Gastrocnemius medialis (tissue), 4 donors: Measurements from ENCODE around the gene AFG3L2.

ENCODE experiments used
- POLR2A ChIP-seq, 2 donors: fragments of 450-650 bp; IDR thresholded peaks; one replicate each; pipeline ENCODE4 v1.6.1; 2017; ENCODE audit warnings: antibody characterized with exemption in 2 of 2, mild to moderate bottlenecking in 2 of 2, moderate library complexity in 2 of 2
- TF ChIP-seq, protein P1 (sequence below), 5 experiments: fragments of 450-650 bp in 3 of 5; fragments of 200-600 bp in 2 of 5; sonication (generic) in 2 of 5; IDR thresholded peaks in 4 of 5; conservative IDR thresholded peaks in 1 of 5; 1 replicate in 4 of 5; 2 replicates in 1 of 5; pipeline ENCODE4 v1.5.1; 2016 to 2019; ENCODE audit warnings: antibody characterized with exemption in 5 of 5, mild to moderate bottlenecking in 3 of 5, moderate library complexity in 3 of 5

DNA sequence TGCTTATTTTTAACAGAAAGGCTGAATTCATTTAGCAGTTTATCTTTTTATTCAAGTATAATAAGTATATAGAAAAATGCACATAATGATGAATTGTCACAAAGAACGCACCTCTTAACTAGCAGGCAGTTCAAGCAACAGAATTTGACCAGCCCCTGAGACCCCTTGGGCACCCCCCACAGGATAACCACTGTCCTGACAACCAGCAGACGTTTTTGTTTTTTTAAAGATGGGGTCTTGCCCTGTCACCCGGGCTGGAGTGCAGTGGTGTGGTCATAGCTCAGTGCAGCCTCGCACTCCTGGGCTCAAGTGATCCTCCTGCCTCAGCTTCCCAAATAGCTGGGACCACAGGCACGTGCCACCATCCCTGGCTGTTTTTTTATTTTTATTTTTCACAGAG lies 44.7 kb upstream of the AFG3L2 start:
- TF ChIP-seq, protein P1, sequence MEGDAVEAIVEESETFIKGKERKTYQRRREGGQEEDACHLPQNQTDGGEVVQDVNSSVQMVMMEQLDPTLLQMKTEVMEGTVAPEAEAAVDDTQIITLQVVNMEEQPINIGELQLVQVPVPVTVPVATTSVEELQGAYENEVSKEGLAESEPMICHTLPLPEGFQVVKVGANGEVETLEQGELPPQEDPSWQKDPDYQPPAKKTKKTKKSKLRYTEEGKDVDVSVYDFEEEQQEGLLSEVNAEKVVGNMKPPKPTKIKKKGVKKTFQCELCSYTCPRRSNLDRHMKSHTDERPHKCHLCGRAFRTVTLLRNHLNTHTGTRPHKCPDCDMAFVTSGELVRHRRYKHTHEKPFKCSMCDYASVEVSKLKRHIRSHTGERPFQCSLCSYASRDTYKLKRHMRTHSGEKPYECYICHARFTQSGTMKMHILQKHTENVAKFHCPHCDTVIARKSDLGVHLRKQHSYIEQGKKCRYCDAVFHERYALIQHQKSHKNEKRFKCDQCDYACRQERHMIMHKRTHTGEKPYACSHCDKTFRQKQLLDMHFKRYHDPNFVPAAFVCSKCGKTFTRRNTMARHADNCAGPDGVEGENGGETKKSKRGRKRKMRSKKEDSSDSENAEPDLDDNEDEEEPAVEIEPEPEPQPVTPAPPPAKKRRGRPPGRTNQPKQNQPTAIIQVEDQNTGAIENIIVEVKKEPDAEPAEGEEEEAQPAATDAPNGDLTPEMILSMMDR (IDR thresholded peaks at IDR 0.05 in 4 of 5, conservative IDR thresholded peaks at IDR 0.05 in 1 of 5), result no peak
- no peak for TF ChIP-seq POLR2A (IDR thresholded peaks at IDR 0.05)
